CD14-positive monocyte (primary cell): ENCODE results near the gene KNTC1. TPM values are rescaled to one million over a fixed set of nuclear protein-coding genes. Genes with fewer than 3 reads are reported as not detected.

ENCODE experiments used
- DNase-seq, 3 donors: peaks; one replicate each; pipeline ENCODE4 v3.0.0-alpha.2; 2011 to 2022
- H2AFZ ChIP-seq: 2 replicates; pipeline ENCODE4 v1.6.0; 2012; ENCODE audit warnings: mild to moderate bottlenecking, low read depth, low read length, inconsistent platforms; ENCODE audit not compliant: insufficient read depth, poor library complexity, severe bottlenecking
- H3K27ac ChIP-seq, 2 donors: 1 replicate in 1 of 2; 2 replicates in 1 of 2; pipeline ENCODE4 v1.5.1; 2012 to 2013; ENCODE audit warnings: low read length in 2 of 2, control low read depth in 1 of 2, inconsistent platforms in 1 of 2, low read depth in 1 of 2, mild to moderate bottlenecking in 1 of 2
- H3K27me3 ChIP-seq, 2 donors: one replicate each; pipeline versions ENCODE4 v1.6.0 to v1.6.1; 2011 to 2013; ENCODE audit warnings: low read length in 2 of 2; ENCODE audit not compliant: control insufficient read depth in 2 of 2, insufficient read depth in 2 of 2
- H3K36me3 ChIP-seq, 2 donors: replicated peaks in 1 of 2; 1 replicate in 1 of 2; 2 replicates in 1 of 2; pipeline versions ENCODE4 v1.5.1 to v1.6.1; 2012 to 2013; ENCODE audit warnings: low read length in 2 of 2, control low read depth in 1 of 2, inconsistent platforms in 1 of 2, mild to moderate bottlenecking in 1 of 2; ENCODE audit not compliant: insufficient read depth in 2 of 2, control insufficient read depth in 1 of 2
- H3K4me1 ChIP-seq, 2 donors: 1 replicate in 1 of 2; 2 replicates in 1 of 2; pipeline versions ENCODE4 v1.5.1 to v1.6.1; 2012 to 2013; ENCODE audit warnings: low read length in 2 of 2, control low read depth in 1 of 2, inconsistent platforms in 1 of 2, mild to moderate bottlenecking in 1 of 2, moderate library complexity in 1 of 2; ENCODE audit not compliant: insufficient read depth in 2 of 2, control insufficient read depth in 1 of 2
- H3K4me2 ChIP-seq: replicated peaks from 2 replicates; pipeline ENCODE3; 2012; ENCODE audit warnings: low read length, moderate library complexity, mild to moderate bottlenecking; ENCODE audit not compliant: poor library complexity, severe bottlenecking; ENCODE audit errors: extremely low read depth
- H3K4me3 ChIP-seq, 3 experiments: fragments of 200-600 bp in 1 of 3; sonication (generic) in 1 of 3; replicated peaks in 1 of 3; 1 replicate in 2 of 3; 2 replicates in 1 of 3; pipeline ENCODE4 v1.5.1; 2011 to 2013; ENCODE audit warnings: low read length in 3 of 3, mild to moderate bottlenecking in 3 of 3, control low read depth in 2 of 3, low read depth in 2 of 3, inconsistent platforms in 1 of 3, moderate library complexity in 1 of 3
- H3K79me2 ChIP-seq: 2 replicates; pipeline ENCODE4 v1.6.0; 2012; ENCODE audit warnings: mild to moderate bottlenecking, control low read depth, inconsistent platforms, low read length, moderate library complexity; ENCODE audit not compliant: insufficient read depth
- H3K9ac ChIP-seq: 2 replicates; pipeline ENCODE4 v1.6.0; 2017; ENCODE audit warnings: low read length, mild to moderate bottlenecking; ENCODE audit not compliant: insufficient read depth, poor library complexity, severe bottlenecking
- H3K9me3 ChIP-seq, 2 donors: replicated peaks in 1 of 2; 1 replicate in 1 of 2; 2 replicates in 1 of 2; pipeline versions ENCODE4 v1.5.1 to v1.6.1; 2012 to 2013; ENCODE audit warnings: low read length in 2 of 2, control low read depth in 1 of 2; ENCODE audit not compliant: control insufficient read depth in 1 of 2, insufficient read depth in 1 of 2
- H4K20me1 ChIP-seq: 2 replicates; pipeline ENCODE4 v1.6.0; 2012; ENCODE audit warnings: mild to moderate bottlenecking, low read length, control low read depth, moderate library complexity; ENCODE audit not compliant: insufficient read depth
- H3K27ac Mint-ChIP-seq, 7 donors: one replicate each; pipeline ENCODE4 v1.8.0; 2020; ENCODE audit warnings: mild to moderate bottlenecking in 7 of 7, mixed read lengths in 7 of 7, moderate library complexity in 6 of 7, inconsistent platforms in 2 of 7
- H3K27me3 Mint-ChIP-seq, 3 donors: one replicate each; pipeline ENCODE4 v1.8.0; 2021 to 2022; ENCODE audit warnings: low read depth in 3 of 3, mild to moderate bottlenecking in 3 of 3, mixed read lengths in 3 of 3, moderate library complexity in 3 of 3, inconsistent platforms in 1 of 3
- H3K36me3 Mint-ChIP-seq, 2 donors: one replicate each; pipeline ENCODE4 v1.8.0; 2020; ENCODE audit warnings: mixed read lengths in 2 of 2, inconsistent platforms in 1 of 2, mild to moderate bottlenecking in 1 of 2
- H3K4me1 Mint-ChIP-seq: one replicate; pipeline ENCODE4 v1.8.0; 2020; ENCODE audit warnings: mild to moderate bottlenecking, mixed read lengths
- H3K4me3 Mint-ChIP-seq, 2 donors: one replicate each; pipeline ENCODE4 v1.8.0; 2020; ENCODE audit warnings: mild to moderate bottlenecking in 2 of 2, mixed read lengths in 2 of 2, moderate library complexity in 1 of 2
- H3K9me3 Mint-ChIP-seq, 7 donors: one replicate each; pipeline ENCODE4 v1.8.0; 2020 to 2022; ENCODE audit warnings: mixed read lengths in 7 of 7, mild to moderate bottlenecking in 6 of 7, moderate library complexity in 6 of 7, inconsistent platforms in 2 of 7
- WGBS: methylation state at CpG from one replicate; pipeline ENCODE4 v1.1.5; 2013; ENCODE audit warnings: missing lambda C conversion rate; ENCODE audit not compliant: insufficient coverage; 5-methylcytosine and 5-hydroxymethylcytosine counted together
- intact Hi-C, 2 donors: fragments of 100-400 bp; cut with micrococcal nuclease; formaldehyde crosslinking; loops; one replicate each; pipeline versions ENCODE4 v1.15.0 to v1.15.1; 2023
- polyA plus RNA-seq, 3 donors: library from polyadenylated mRNA; depleted of rRNA in 1 of 3; unstranded in 2 of 3; stranded (reverse) in 1 of 3; fragments of 300-500 nt in 2 of 3; fragments of >200 nt in 1 of 3; fragmentation: Illumina TruSeq in 2 of 3; gene quantifications; 1 replicate in 2 of 3; 2 replicates in 1 of 3; pipeline ENCODE4 v1.2.3, GENCODE V29; 2012 to 2021
- TF ChIP-seq, protein P1 (sequence below): fragments of 200-600 bp; IDR thresholded peaks from one replicate; pipeline ENCODE4 v1.8.0; 2022; ENCODE audit warnings: antibody characterized with exemption, mild to moderate bottlenecking

The KNTC1 gene
- polyA plus RNA-seq, 3 donors: 0.65 to 10.3 (median 0.81) TPM

- peak overlapping the region in 2 of 7 donors; percentile 35 to 43 for H3K27ac Mint-ChIP-seq
- H4K20me1 ChIP-seq: no peaks in the 10 kb centered on the region
- no peak overlapping the region for H3K4me3 Mint-ChIP-seq
- no peaks in the 10 kb centered on the region for H3K79me2 ChIP-seq
- H3K4me3 ChIP-seq: no peak overlapping the region
- no peak overlapping the region for H3K4me2 ChIP-seq
- no peak overlapping the region for H3K27ac ChIP-seq
- peaks cover 0 to 1% (median 0%) of the 10 kb centered on the region in 7 donors for H3K9me3 Mint-ChIP-seq
- no peak overlapping the region for H3K9ac ChIP-seq
- no peaks in the 10 kb centered on the region for H3K4me1 Mint-ChIP-seq
- TF ChIP-seq, protein P1, sequence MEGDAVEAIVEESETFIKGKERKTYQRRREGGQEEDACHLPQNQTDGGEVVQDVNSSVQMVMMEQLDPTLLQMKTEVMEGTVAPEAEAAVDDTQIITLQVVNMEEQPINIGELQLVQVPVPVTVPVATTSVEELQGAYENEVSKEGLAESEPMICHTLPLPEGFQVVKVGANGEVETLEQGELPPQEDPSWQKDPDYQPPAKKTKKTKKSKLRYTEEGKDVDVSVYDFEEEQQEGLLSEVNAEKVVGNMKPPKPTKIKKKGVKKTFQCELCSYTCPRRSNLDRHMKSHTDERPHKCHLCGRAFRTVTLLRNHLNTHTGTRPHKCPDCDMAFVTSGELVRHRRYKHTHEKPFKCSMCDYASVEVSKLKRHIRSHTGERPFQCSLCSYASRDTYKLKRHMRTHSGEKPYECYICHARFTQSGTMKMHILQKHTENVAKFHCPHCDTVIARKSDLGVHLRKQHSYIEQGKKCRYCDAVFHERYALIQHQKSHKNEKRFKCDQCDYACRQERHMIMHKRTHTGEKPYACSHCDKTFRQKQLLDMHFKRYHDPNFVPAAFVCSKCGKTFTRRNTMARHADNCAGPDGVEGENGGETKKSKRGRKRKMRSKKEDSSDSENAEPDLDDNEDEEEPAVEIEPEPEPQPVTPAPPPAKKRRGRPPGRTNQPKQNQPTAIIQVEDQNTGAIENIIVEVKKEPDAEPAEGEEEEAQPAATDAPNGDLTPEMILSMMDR: no peak
- H3K27me3 ChIP-seq: no peaks in the 10 kb centered on the region
- no peaks in the 10 kb centered on the region for H3K4me1 ChIP-seq
- no peaks in the 10 kb centered on the region for H3K9me3 ChIP-seq
- no peak overlapping the region for H2AFZ ChIP-seq
- H3K36me3 Mint-ChIP-seq: peaks cover 32 to 59% of the 10 kb centered on the region in 2 donors
- DNase-seq: no peak
- peaks cover 0 to 3% (median 0%) of the 10 kb centered on the region in 3 donors for H3K27me3 Mint-ChIP-seq
- peaks cover 26 to 54% of the 10 kb centered on the region in 2 donors for H3K36me3 ChIP-seq
- intact Hi-C loops: no loop called here
Observed at GRCh38 chr12:122596838-122597237, 69.8 kb downstream of the KNTC1 start.

- Histone ChIP-seq H3K4me1 (no peaks in the 10 kb centered on the region), H3K27ac (no peak overlapping the region), H3K27me3 (no peaks in the 10 kb centered on the region), H3K9ac (no peak overlapping the region), H3K4me2 (no peak overlapping the region), H2AFZ (no peak overlapping the region), H3K9me3 (no peaks in the 10 kb centered on the region), H4K20me1 (no peaks in the 10 kb centered on the region), H3K79me2 (no peaks in the 10 kb centered on the region), H3K4me3 (no peak overlapping the region), H3K36me3 (peaks cover 17 to 56% of the 10 kb centered on the region in 2 donors)
- intact Hi-C loops: no loop called here
- WGBS: no CpG with 5 or more reads among the region's 2 CpGs
- H3K36me3 Mint-ChIP-seq: peaks cover 43 to 69% of the 10 kb centered on the region in 2 donors
- no peak for DNase-seq
- H3K27me3 Mint-ChIP-seq: peaks cover 0 to 3% (median 0%) of the 10 kb centered on the region in 3 donors
- H3K4me1 Mint-ChIP-seq: no peaks in the 10 kb centered on the region
- H3K9me3 Mint-ChIP-seq: peaks cover 0 to 1% (median 0%) of the 10 kb centered on the region in 7 donors
- H3K27ac Mint-ChIP-seq: no peak overlapping the region
- H3K4me3 Mint-ChIP-seq: no peak overlapping the region
- TF ChIP-seq, protein P1: no peak
Observed at GRCh38 chr12:122602456-122602855, 75.4 kb downstream of the KNTC1 start.
